Measurements from ENCODE around the gene EBF3. TPM values are rescaled to one million over a fixed set of nuclear protein-coding genes. Genes with fewer than 3 reads are reported as not detected.

EBF3 gene
- total and polyA plus RNA-seq, 4 experiments from 2014 or later, result not detected

GRCh38 chr10:129978980-129979379, 14.9 kb upstream of the EBF3 start:
- intact Hi-C loops (cut with micrococcal nuclease), result loop anchor here (10.0 kb wide), 1 partner anchor 1714 kb away; no protein-coding TSS in a partner anchor
- no peak for DNase-seq
- Mint-ChIP-seq H3K4me3 (no peak overlapping the region), H3K4me1 (peaks cover 0 to 1% (median under 1%) of the 10 kb centered on the region in 4 donors), H3K27me3 (peaks cover 53 to 54% of the 10 kb centered on the region in 2 donors), H3K36me3 (peaks cover 3 to 6% of the 10 kb centered on the region in 2 donors), H3K9me3 (peaks cover 5 to 30% (median 19%) of the 10 kb centered on the region in 8 donors), H3K27ac (no peak overlapping the region)
- H3K27me3 ChIP-seq (ENCODE audit: insufficient read depth, low read length), result no peaks in the 10 kb centered on the region
- POLR2A ChIA-PET (ENCODE audit: partially characterized antibody), result no interaction called here
- H3K36me3 ChIP-seq (ENCODE audit: insufficient read depth, low read length), result no peaks in the 10 kb centered on the region
- no peaks in the 10 kb centered on the region for H3K4me1 ChIP-seq (ENCODE audit: insufficient read depth, low read length)
- H3K4me3 ChIP-seq (ENCODE audit: low read length in 2 of 2), result no peak overlapping the region
- CTCF ChIA-PET (ENCODE audit: partially characterized antibody), result no interaction called here
- H3K9me3 ChIP-seq (ENCODE audit: control insufficient read depth in 1 of 2, low read length in 2 of 2), result no peaks in the 10 kb centered on the region
- no peak overlapping the region for H3K27ac ChIP-seq (ENCODE audit: low read depth, low read length)

GRCh38 chr10:129978322-129978721, 14.2 kb upstream of the EBF3 start:
- no peaks in the 10 kb centered on the region for H3K36me3 ChIP-seq (ENCODE audit: insufficient read depth, low read length)
- H3K4me3 ChIP-seq (ENCODE audit: low read length in 2 of 2), result no peak overlapping the region
- no peak overlapping the region for H3K27ac ChIP-seq (ENCODE audit: low read depth, low read length)
- CTCF ChIA-PET (ENCODE audit: partially characterized antibody), result no interaction called here
- no peak for DNase-seq
- H3K9me3 ChIP-seq (ENCODE audit: control insufficient read depth in 1 of 2, low read length in 2 of 2), result no peaks in the 10 kb centered on the region
- intact Hi-C loops (cut with micrococcal nuclease), result loop anchor here (10.0 kb wide), 1 partner anchor 1714 kb away; no protein-coding TSS in a partner anchor
- H3K4me1 Mint-ChIP-seq, result peaks cover 0 to 2% (median under 1%) of the 10 kb centered on the region in 4 donors
- H3K4me1 ChIP-seq (ENCODE audit: insufficient read depth, low read length), result no peaks in the 10 kb centered on the region
- H3K27me3 ChIP-seq (ENCODE audit: insufficient read depth, low read length), result no peaks in the 10 kb centered on the region
- H3K36me3 Mint-ChIP-seq, result peaks cover 3 to 6% of the 10 kb centered on the region in 2 donors
- H3K9me3 Mint-ChIP-seq, result peaks cover 5 to 23% (median 16%) of the 10 kb centered on the region in 8 donors
- no peak overlapping the region for H3K4me3 Mint-ChIP-seq
- H3K27me3 Mint-ChIP-seq, result peaks cover 56 to 57% of the 10 kb centered on the region in 2 donors
- no peak overlapping the region for H3K27ac Mint-ChIP-seq
- POLR2A ChIA-PET (ENCODE audit: partially characterized antibody), result no interaction called here

GRCh38 chr10:129977794-129978193, 13.7 kb upstream of the EBF3 start:
- no peak overlapping the region for H3K4me3 Mint-ChIP-seq
- intact Hi-C loops (cut with micrococcal nuclease), result loop anchor here (10.0 kb wide), 1 partner anchor 1713 kb away; no protein-coding TSS in a partner anchor
- POLR2A ChIA-PET (ENCODE audit: partially characterized antibody), result no interaction called here
- H3K27me3 Mint-ChIP-seq, result peaks cover 52 to 53% of the 10 kb centered on the region in 2 donors
- no peak overlapping the region for H3K27ac Mint-ChIP-seq
- no peaks in the 10 kb centered on the region for H3K9me3 ChIP-seq (ENCODE audit: control insufficient read depth in 1 of 2, low read length in 2 of 2)
- H3K36me3 Mint-ChIP-seq, result peaks cover 2 to 3% of the 10 kb centered on the region in 2 donors
- H3K27ac ChIP-seq (ENCODE audit: low read depth, low read length), result no peak overlapping the region
- H3K9me3 Mint-ChIP-seq, result peaks cover 2 to 18% (median 11%) of the 10 kb centered on the region in 8 donors
- H3K27me3 ChIP-seq (ENCODE audit: insufficient read depth, low read length), result no peaks in the 10 kb centered on the region
- CTCF ChIA-PET (ENCODE audit: partially characterized antibody), result no interaction called here
- no peak for DNase-seq
- no peaks in the 10 kb centered on the region for H3K36me3 ChIP-seq (ENCODE audit: insufficient read depth, low read length)
- H3K4me3 ChIP-seq (ENCODE audit: low read length in 2 of 2), result no peak overlapping the region
- H3K4me1 Mint-ChIP-seq, result peaks cover 0 to 2% (median under 1%) of the 10 kb centered on the region in 4 donors
- H3K4me1 ChIP-seq (ENCODE audit: insufficient read depth, low read length), result no peaks in the 10 kb centered on the region

DNA sequence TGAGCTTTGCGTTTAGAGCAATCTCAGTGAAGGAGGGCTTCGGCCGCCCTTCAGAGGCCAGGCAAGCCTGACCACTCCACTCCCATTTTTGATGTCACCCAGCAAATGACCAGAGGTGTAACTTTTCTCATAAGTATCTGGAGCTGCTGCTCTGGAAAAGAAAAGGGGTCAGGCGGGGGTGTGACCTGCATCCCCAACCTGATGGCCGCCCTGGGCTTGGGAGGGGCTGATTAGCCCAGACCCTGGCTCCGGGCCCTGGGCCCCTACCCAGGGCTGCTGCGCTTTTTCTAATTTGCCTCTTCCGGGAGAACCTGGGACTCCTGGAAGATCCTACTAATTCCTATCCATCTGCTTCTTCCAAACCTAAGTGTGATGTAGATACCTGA, 9.6 kb upstream of the EBF3 start:
- intact Hi-C loops (cut with micrococcal nuclease), result loop anchor here (10.0 kb wide), 1 partner anchor 1709 kb away; no protein-coding TSS in a partner anchor
- peaks cover 19% of the 10 kb centered on the region for H3K27me3 ChIP-seq (ENCODE audit: insufficient read depth, low read length)
- Mint-ChIP-seq H3K27me3 (peaks cover 54 to 60% of the 10 kb centered on the region in 2 donors), H3K9me3 (peaks cover 0 to 10% (median under 1%) of the 10 kb centered on the region in 8 donors), H3K27ac (no peak overlapping the region), H3K4me3 (no peak overlapping the region), H3K4me1 (peaks cover 6 to 17% (median 14%) of the 10 kb centered on the region in 4 donors), H3K36me3 (no peaks in the 10 kb centered on the region)
- CTCF ChIA-PET (ENCODE audit: partially characterized antibody), result no interaction called here
- no peak overlapping the region for H3K4me3 ChIP-seq (ENCODE audit: low read length in 2 of 2)
- H3K27ac ChIP-seq (ENCODE audit: low read depth, low read length), result no peak overlapping the region
- H3K36me3 ChIP-seq (ENCODE audit: insufficient read depth, low read length), result no peaks in the 10 kb centered on the region
- POLR2A ChIA-PET (ENCODE audit: partially characterized antibody), result no interaction called here
- no peaks in the 10 kb centered on the region for H3K9me3 ChIP-seq (ENCODE audit: control insufficient read depth in 1 of 2, low read length in 2 of 2)
- no peaks in the 10 kb centered on the region for H3K4me1 ChIP-seq (ENCODE audit: insufficient read depth, low read length)
- DNase-seq, result no peak

DNA sequence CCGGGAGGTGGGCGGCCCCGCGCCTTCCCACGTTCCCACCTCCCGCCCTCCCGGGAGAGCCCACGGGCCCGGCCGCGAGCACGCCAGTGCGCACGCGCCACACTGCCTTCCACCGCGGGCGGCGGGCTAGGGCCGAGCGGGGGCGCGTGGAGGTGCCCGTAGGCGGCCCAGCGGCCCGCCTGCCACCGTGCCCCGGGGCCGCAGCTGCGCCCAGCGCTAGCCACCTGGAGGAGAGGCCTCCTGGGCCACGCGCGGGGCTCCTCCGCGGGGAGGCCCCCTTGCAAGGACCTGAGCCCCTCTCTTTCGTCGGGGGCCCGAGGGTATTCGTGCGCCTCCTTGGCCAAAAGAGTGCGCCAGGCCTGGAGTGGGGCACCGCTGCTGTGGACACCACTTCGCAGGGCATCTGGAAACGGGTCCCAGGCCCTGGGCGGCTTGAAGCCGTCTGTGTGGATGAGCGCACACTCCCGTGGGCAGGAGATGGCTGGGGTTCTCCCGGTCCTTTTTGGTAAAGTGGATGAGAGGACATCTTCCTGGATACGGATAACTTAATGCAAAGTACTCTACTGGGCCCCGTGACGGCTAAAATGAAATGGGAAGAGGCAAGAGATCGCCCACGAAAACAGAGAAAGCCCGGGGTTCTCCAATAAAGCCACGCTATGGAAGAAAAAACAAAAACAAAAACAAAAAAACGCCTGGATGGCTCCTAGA, 9.0 kb upstream of the EBF3 start:
- Mint-ChIP-seq H3K9me3 (peaks cover 0 to 10% (median under 1%) of the 10 kb centered on the region in 8 donors), H3K36me3 (no peaks in the 10 kb centered on the region), H3K4me3 (no peak overlapping the region), H3K27ac (no peak overlapping the region), H3K27me3 (peaks cover 49 to 55% of the 10 kb centered on the region in 2 donors), H3K4me1 (peaks cover 6 to 17% (median 14%) of the 10 kb centered on the region in 4 donors)
- ChIA-PET CTCF (ENCODE audit: partially characterized antibody) (no interaction called here), POLR2A (ENCODE audit: partially characterized antibody) (no interaction called here)
- H3K36me3 ChIP-seq (ENCODE audit: insufficient read depth, low read length), result no peaks in the 10 kb centered on the region
- peaks cover 19% of the 10 kb centered on the region for H3K27me3 ChIP-seq (ENCODE audit: insufficient read depth, low read length)
- no peaks in the 10 kb centered on the region for H3K9me3 ChIP-seq (ENCODE audit: control insufficient read depth in 1 of 2, low read length in 2 of 2)
- no peak for DNase-seq
- H3K4me3 ChIP-seq (ENCODE audit: low read length in 2 of 2), result no peak overlapping the region
- H3K27ac ChIP-seq (ENCODE audit: low read depth, low read length), result no peak overlapping the region
- intact Hi-C loops (cut with micrococcal nuclease), result loop anchor here (10.0 kb wide), 1 partner anchor 1708 kb away; no protein-coding TSS in a partner anchor
- H3K4me1 ChIP-seq (ENCODE audit: insufficient read depth, low read length), result no peaks in the 10 kb centered on the region

- no peaks in the 10 kb centered on the region for H3K36me3 Mint-ChIP-seq
- intact Hi-C loops (cut with micrococcal nuclease), result loop anchor here (10.0 kb wide), 1 partner anchor 1708 kb away; no protein-coding TSS in a partner anchor
- Histone ChIP-seq H3K4me3 (ENCODE audit: low read length in 2 of 2) (no peak overlapping the region), H3K9me3 (ENCODE audit: control insufficient read depth in 1 of 2, low read length in 2 of 2) (no peaks in the 10 kb centered on the region), H3K27ac (ENCODE audit: low read depth, low read length) (no peak overlapping the region), H3K36me3 (ENCODE audit: insufficient read depth, low read length) (no peaks in the 10 kb centered on the region), H3K4me1 (ENCODE audit: insufficient read depth, low read length) (no peaks in the 10 kb centered on the region), H3K27me3 (ENCODE audit: insufficient read depth, low read length) (peaks cover 24% of the 10 kb centered on the region)
- POLR2A ChIA-PET (ENCODE audit: partially characterized antibody), result no interaction called here
- no peak for DNase-seq
- H3K9me3 Mint-ChIP-seq, result peaks cover 0 to 10% (median under 1%) of the 10 kb centered on the region in 8 donors
- CTCF ChIA-PET (ENCODE audit: partially characterized antibody), result no interaction called here
- peaks cover 43 to 52% of the 10 kb centered on the region in 2 donors for H3K27me3 Mint-ChIP-seq
- peaks cover 6 to 17% (median 14%) of the 10 kb centered on the region in 4 donors for H3K4me1 Mint-ChIP-seq
- peak overlapping the region in 1 of 7 donors; percentile 65 for H3K27ac Mint-ChIP-seq
- peak overlapping the region in 6 of 8 donors; percentile 8 to 82 (median 52) for H3K4me3 Mint-ChIP-seq
These were observed 8.3 kb upstream of the EBF3 start for GRCh38 chr10:129972145-129972965.
